ENCODE data around the gene CD247. TPM values are rescaled to one million over a fixed set of nuclear protein-coding genes. Genes with fewer than 3 reads are reported as not detected.

CD247 gene
- total and polyA plus RNA-seq, 9 of the 15 experiments (the other 6 are each of a cell fraction or from before 2014, with no cell fraction given) = 0.08 to 0.42 (median 0.28) TPM; not detected in 5

GRCh38 chr1:167447521-167448136, 70.7 kb downstream of the CD247 start (continued):
- TF ChIP-seq GATA2 (CRISPR knock-in tag; IDR thresholded peaks at IDR 0.05) (no peak), NKRF (IDR thresholded peaks at IDR 0.05; ENCODE audit: borderline replicate concordance) (no peak), BCL6 (CRISPR knock-in tag; IDR thresholded peaks at IDR 0.05) (no peak), ZSCAN32 (CRISPR knock-in tag; IDR thresholded peaks at IDR 0.05) (no peak), MYBL2 (IDR thresholded peaks at IDR 0.05; ENCODE audit: low read depth) (no peak), MYBL2 (CRISPR knock-in tag; IDR thresholded peaks at IDR 0.05; ENCODE audit: borderline replicate concordance) (no peak), ZNF175 (CRISPR knock-in tag; IDR thresholded peaks at IDR 0.05; ENCODE audit: low read depth) (peak; percentile 85), ZBTB1 (CRISPR knock-in tag; IDR thresholded peaks at IDR 0.05; ENCODE audit: borderline replicate concordance, low read depth) (no peak), HMG20B (CRISPR knock-in tag; IDR thresholded peaks at IDR 0.05) (no peak), POLR2H (tag; IDR thresholded peaks at IDR 0.05; ENCODE audit: low read depth) (no peak), ZNF12 (CRISPR knock-in tag; IDR thresholded peaks at IDR 0.05) (no peak), MIER1 (IDR thresholded peaks at IDR 0.05; ENCODE audit: low read depth) (no peak), HNRNPH1 (optimal IDR thresholded peaks at IDR 0.05; ENCODE audit: low read depth, low read length) (no peak), GABPA (tag; conservative IDR thresholded peaks at IDR 0.05; ENCODE audit: low read depth) (peak; percentile 63; the same call in 1 of the 2 replicates), POLR3A (IDR thresholded peaks at IDR 0.05; ENCODE audit: borderline replicate concordance, extremely low read depth, insufficient read depth, insufficient read length) (no peak), ZNF398 (CRISPR knock-in tag; IDR thresholded peaks at IDR 0.05) (no peak), SMARCA4 (IDR thresholded peaks at IDR 0.05) (peak; percentile 43; the same call in 1 of the 2 replicates), U2AF2 (optimal IDR thresholded peaks at IDR 0.05; ENCODE audit: low read depth, low read length) (no peak), FOSL1 (tag; conservative IDR thresholded peaks at IDR 0.05) (no peak), TBL1XR1 (IDR thresholded peaks at IDR 0.05; ENCODE audit: low read length in 2 of 2) (no peak), HOXB6 (CRISPR knock-in tag; IDR thresholded peaks at IDR 0.05; ENCODE audit: borderline replicate concordance) (no peak), BMI1 (IDR thresholded peaks at IDR 0.05; ENCODE audit: low read length) (no peak), SAFB2 (IDR thresholded peaks at IDR 0.05; ENCODE audit: borderline replicate concordance, low read depth, low read length, severe bottlenecking) (no peak)
